AG04449 (cell line): ENCODE measurements around the gene DHRS9.

Experiments used
- CTCF ChIA-PET: fragments of 350-600 bp; formaldehyde crosslinking; extraction: SDS; loops from one replicate; lab custom pipeline; 2021; ENCODE audit warnings: antibody characterized with exemption; lab: Yijun Ruan, JAX
- POLR2A ChIA-PET: fragments of 400-600, 350-600 bp; formaldehyde crosslinking; extraction: SDS; loops from one replicate; lab custom pipeline; 2020; ENCODE audit warnings: antibody characterized with exemption, inconsistent platforms; lab: Yijun Ruan, JAX
- DNase-seq: peaks from one replicate; pipeline ENCODE4 v3.0.0-alpha.2; 2010; ENCODE audit warnings: low read depth, low spot score
- H3K4me3 ChIP-seq: 2 replicates; pipeline ENCODE4 v1.5.1; 2011; ENCODE audit warnings: low read depth, mild to moderate bottlenecking, control low read depth, low read length
- CTCF ChIP-seq: IDR thresholded peaks from one replicate; pipeline ENCODE4 v1.5.1; 2011; ENCODE audit warnings: mild to moderate bottlenecking, moderate library complexity, low read length, control low read depth, inconsistent platforms; ENCODE audit not compliant: insufficient read depth; ENCODE audit errors: missing control alignments

The DHRS9 gene

GRCh38 chr2:169041594-169041993 lies 27.8 kb upstream of the DHRS9 start:
- no peak for TF ChIP-seq CTCF
- ChIA-PET POLR2A (no interaction called here), CTCF (no interaction called here)
- no peak overlapping the region for H3K4me3 ChIP-seq
- no peak for DNase-seq

- CTCF ChIA-PET, result no interaction called here
- no peak overlapping the region for H3K4me3 ChIP-seq
- TF ChIP-seq CTCF, result no peak
- POLR2A ChIA-PET, result no interaction called here
- DNase-seq, result no peak
Measured at GRCh38 chr2:169042856-169043255, 26.5 kb upstream of the DHRS9 start.

- H3K4me3 ChIP-seq, result no peak overlapping the region
- no peak for TF ChIP-seq CTCF
- ChIA-PET CTCF (no interaction called here), POLR2A (no interaction called here)
- no peak for DNase-seq
Measured at GRCh38 chr2:169046440-169047151, 22.8 kb upstream of the DHRS9 start.

- TF ChIP-seq CTCF, result no peak
- POLR2A ChIA-PET, result no interaction called here
- no peak overlapping the region for H3K4me3 ChIP-seq
- DNase-seq, result no peak
- CTCF ChIA-PET, result no interaction called here
Measured at GRCh38 chr2:169047256-169048250, 21.8 kb upstream of the DHRS9 start.

- DNase-seq, result no peak
- CTCF ChIA-PET, result no interaction called here
- TF ChIP-seq CTCF, result no peak
- POLR2A ChIA-PET, result no interaction called here
- no peak overlapping the region for H3K4me3 ChIP-seq
Measured at GRCh38 chr2:169049142-169049541, 20.2 kb upstream of the DHRS9 start.
